ENCODE measurements around the gene NRXN3.

Gene NRXN3

DNA sequence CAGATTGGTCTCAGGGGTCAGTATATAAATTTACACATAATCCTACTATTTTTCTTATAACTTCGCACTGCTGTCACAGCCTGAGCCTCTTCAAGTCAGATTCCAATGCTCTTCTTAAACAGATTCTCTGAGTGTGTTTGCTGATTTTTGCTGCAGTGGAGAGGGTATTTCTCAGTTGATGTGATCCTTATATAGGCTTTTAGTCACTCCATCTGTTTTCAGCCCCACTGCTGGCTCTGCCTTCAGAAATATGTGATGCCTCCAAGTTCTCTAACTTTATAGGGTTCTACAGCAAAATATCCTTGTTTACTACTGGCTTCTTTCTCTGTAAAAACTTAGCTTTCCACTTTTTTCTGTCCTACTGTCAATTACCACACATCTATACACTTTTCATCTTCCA is 702.7 kb downstream of the NRXN3 start:
- DNase-seq: no peak

DNA sequence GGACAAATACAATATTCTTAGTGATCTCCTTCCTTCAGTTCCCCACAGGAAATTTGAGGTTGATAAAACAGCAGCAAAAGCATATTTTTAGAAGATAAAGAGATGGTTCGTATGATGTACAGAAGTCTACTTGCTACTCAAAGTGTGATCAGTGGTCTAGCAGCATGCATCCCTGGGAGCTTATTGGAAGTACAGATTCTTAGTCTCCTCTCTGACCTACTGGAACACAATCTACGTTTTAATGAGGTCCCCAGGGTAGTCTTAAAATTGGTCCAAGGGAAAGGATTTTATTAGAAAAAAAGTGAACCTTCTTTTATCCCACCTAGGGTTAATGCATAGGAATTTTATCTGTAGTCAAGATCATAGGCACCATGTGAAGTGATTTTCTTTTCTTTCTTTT is 703.4 kb downstream of the NRXN3 start:
- intact Hi-C loops (cut with DNase I): no loop called here
- DNase-seq: no peak

More for the DNA sequence above, 702.7 kb downstream of the NRXN3 start:
- intact Hi-C loops (cut with DNase I): no loop called here

DNA sequence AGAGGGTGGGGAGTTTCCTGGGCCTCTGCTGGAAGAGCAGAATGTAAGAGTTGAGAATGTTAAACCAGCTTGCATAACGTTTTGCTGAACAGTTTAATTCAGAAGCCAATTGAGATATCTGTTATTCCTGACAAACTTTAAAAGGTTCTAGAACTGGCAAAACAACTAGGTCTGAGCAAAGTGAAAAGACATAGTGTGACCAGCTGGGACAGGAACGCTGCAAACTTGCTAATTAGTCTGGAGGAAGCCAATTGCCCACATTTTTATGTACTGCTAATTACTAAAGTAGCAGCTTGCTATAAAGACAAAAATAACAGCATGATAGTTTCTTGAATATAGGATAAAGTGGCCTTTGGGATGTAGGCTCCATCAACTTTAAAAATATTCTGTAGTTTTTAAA is 704.9 kb downstream of the NRXN3 start:
- DNase-seq: no peak
- intact Hi-C loops (cut with DNase I): no loop called here

DNA sequence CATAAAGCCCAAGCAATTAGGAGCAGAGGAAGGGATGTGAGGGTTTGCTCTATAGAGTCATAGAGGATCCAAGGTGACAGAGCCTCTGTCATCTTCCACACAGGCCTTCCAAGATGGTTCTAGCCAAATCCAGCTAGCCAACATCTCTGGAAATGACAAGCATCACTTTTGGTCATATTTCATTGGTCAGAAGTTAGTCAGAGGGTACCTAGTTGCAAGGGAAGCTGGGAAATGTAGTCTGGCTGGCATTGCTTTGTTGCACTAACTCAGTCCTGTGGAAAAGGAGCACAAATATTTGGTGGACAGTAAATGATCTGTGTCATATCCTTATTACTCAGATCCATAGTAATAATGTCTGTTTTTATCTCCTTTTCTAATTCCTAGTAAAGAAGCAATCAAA is 715.7 kb downstream of the NRXN3 start:
- intact Hi-C loops (cut with DNase I): no loop called here
- no peak for DNase-seq

DNA sequence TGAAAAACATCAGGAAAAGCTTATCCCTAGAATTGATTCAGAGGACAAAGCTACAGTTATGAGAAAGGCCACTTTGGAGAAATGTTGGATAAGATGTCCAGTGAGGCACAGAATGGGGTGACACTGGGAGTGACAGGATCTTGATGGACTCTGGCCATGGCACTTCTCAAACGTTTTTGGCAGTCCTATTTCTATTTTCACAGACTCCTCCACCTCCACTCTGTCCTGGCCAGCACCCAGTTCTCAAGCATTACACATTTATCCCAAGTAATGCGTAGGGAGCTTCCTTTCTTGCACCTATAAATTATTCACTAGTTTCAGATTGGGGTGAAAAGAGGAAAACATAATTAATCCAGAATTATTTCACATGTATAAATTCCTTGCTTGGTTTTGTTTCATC is 727.3 kb downstream of the NRXN3 start:
- DNase-seq: no peak
- intact Hi-C loops (cut with DNase I): no loop called here

DNA sequence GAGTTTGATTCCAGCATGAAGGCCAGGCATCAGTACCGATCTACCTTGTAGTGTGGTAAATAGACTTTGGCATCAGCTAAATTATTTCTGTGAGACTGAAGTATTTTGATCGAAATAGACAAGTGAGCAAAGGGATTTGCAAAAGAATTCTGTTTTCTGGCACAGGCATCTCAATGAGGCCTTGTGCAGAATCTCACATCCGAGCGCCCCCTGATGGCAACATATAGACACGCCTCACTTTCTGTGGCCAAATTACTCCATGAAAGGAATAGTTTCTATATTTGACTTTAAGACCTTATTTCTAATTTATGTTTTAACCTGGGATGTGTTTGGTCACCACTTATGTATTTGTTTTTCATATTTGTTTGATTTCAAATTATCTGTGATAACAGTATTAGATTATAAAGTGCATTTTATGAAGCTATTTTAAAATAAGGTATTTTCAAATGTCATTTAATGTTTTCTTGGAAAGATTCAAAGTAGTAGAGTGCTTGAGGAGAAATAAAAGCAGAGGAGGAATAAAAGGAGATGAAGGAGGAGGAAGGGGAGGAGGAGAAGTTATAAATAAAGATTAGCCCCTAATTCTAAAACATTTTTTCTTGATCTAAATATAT is 731.9 kb downstream of the NRXN3 start:
- intact Hi-C loops (cut with DNase I): no loop called here
- DNase-seq: peak; percentile 62 to 92 (median 80)

DNA sequence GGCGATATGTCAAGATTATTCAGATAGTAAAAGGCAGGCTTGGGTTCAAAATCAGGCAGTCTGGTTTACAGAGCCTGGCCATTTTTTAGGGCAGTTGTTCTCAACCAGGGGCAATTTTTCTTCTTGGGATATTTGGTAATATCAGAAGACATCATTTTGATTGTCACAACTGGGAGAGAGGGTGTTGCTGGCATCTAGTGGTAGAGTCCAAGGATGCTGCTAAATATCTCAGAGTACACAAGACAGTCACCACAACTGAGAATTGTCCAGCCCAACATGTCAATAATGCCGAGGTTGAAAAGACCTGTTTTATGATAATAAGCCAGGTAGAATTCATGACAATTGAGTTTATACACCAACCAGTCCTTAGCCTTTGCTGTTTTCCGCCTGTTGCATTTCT is 733.9 kb downstream of the NRXN3 start:
- intact Hi-C loops (cut with DNase I): no loop called here
- peak in 1 of 42 donors; percentile 17 for DNase-seq

DNA sequence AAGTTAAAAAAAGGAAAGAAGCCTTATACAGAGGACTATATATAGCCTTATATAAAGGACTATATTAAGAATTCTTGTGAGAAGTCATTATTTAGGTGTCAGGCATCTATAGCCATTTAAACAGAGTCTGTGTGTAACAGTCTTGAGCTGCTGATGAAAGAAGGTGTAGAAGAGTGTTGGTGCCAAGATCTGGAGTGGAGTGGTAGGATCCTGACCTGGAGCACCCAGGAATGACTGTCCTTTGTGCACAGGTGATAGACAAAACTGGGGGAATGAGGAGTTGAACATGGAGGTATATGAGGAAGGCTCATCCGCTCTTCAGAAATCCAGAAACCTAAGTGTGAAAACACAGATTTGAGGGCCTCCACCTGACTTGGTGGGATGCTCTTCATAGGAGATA is 747.3 kb downstream of the NRXN3 start:
- no peak for DNase-seq
- intact Hi-C loops (cut with DNase I): no loop called here

DNA sequence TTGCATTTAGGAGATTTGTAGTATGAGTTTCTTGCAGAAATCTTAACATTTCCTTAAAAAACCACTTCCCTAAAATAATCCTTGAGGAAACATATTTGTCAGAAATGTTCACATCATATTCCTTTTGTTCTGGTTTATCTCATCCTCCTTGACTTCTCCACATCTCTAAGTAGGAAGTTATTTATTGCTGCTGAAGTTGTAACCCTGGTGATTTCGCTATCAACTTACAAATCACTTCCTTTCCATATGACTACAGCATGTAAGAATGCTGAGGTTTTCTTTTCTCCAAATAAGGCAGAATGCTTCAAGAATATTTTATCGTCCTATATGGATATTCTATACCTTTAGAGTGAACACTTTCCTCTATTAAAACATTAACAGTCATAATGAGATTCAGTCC is 751.7 kb downstream of the NRXN3 start:
- intact Hi-C loops (cut with DNase I): no loop called here
- DNase-seq: no peak

DNA sequence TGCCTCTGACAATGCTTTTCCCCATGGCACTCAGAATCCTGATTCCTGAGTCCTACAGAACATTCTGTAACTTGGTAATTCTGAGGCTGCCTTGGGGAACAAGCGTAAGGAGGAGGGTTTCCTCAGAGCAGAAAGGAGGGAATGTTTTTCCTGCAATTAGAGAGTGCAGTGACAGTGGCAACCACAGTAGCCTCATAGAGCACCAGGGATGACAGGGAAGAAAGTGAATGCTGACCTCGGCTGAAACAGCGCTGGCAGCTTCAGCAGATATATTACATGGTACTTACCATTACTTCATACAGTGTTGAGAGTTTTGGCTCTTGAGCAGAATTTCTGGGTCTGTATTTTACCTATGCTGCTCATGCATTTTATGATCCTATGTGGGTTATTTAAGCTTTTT is 757.1 kb downstream of the NRXN3 start:
- no peak for DNase-seq
- intact Hi-C loops (cut with DNase I): no loop called here

DNA sequence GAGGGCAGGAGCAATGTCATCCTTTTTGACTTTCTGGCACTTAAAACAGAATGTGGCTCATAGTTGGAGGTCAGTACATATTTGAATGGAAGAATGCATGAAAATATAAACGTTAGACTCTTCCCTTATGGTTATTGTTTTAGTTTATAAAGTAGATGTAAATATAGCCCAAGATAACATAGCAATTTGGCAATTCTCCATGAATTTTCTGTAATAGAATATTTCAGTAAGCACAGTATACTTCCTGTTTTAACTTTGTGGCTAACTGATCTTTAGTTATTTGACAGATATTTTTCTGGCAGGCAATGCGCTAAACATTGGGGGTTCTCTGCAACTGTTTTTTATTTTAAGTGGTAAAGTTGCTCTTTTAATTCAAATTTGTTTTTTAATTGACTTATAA is 763.0 kb downstream of the NRXN3 start:
- no peak for DNase-seq
- intact Hi-C loops (cut with DNase I): no loop called here

DNA sequence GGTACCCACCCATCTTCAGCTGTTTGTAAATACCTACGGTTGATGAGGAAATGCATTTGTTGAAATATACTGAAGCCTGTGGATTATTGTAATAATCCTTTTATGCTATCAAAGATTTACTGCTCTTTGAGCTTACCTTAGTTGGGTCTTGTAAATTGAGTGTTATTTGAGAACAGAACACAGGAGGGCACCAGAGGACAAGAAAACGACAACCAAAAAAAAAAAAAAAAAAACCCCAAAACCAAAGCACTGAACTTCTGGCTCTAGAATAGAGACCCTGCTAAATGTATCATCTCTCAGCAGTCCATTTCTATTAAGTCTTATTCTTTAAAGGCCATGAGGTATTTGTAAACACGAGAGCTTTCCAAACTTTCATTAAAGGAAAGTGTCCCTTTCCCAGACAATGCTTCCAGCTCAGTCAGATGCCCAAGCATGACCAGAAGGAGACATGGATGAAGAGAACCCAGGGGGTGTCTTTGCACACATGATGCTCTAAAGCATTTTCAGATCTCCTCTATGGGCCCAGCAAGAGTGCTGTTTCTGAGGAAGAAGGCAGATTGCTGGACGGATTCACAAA is 763.9 kb downstream of the NRXN3 start:
- intact Hi-C loops (cut with DNase I): no loop called here

DNA sequence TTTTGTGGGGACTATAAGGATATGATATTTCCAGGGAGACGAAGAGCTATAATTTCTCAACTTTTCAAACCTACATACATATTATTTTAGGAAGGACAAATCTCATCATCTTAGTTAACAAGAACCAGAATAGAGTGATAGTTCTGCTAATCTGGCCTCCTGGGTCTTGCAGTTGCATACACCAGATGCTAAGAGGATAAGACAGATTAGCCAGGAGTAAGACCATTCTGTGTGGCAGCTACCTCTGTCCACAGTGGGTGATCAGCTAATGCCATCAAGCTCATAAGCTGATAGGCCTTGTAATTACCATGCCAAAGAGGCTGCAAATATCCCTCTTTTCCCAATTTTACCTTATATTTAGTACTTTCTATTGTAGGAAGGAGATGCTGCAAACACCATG is 776.8 kb downstream of the NRXN3 start:
- intact Hi-C loops (cut with DNase I): no loop called here

More for the DNA sequence above, 763.9 kb downstream of the NRXN3 start:
- DNase-seq: peak in 2 of 42 donors; percentile 4 to 10

DNA sequence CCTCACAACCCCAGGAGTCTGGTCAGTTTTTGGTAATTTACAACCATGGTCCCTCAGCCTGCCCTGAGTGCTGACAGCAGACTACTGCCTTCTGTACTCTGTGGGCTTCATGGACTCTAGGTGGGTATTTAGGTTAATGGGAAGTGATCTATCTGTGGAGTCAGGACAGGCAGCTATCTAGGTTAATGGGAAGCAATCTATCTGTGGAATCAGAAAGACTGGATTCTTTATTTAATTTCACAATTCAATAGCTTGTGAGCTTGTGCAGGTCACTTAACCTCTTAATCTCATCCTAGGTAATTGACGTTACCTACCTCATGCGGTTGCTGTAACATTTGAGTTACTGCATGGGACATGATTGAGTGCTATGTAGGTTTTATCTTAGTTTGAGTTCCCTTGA is 777.5 kb downstream of the NRXN3 start:
- intact Hi-C loops (cut with DNase I): no loop called here
- no peak for DNase-seq

More for the DNA sequence above, 776.8 kb downstream of the NRXN3 start:
- no peak for DNase-seq

DNA sequence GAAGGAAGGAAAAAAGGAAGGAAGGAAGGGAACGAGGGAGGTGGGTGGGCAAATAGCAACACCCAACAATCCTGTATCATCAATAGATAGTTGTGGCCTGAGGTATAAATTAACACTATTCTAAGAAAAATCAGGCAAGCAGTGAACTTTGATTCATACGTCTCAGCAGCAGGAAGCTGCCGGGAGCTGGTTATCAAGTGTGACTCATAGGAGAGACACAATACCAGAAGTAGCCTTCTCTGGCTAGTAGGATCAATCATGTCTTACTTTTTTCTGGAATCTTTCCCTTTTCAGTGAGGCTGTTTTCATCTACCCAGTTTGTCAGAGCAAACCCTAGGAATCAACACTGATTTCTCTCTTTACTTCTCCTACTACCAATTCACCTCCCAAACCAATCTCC is 780.5 kb downstream of the NRXN3 start:
- intact Hi-C loops (cut with DNase I): no loop called here

DNA sequence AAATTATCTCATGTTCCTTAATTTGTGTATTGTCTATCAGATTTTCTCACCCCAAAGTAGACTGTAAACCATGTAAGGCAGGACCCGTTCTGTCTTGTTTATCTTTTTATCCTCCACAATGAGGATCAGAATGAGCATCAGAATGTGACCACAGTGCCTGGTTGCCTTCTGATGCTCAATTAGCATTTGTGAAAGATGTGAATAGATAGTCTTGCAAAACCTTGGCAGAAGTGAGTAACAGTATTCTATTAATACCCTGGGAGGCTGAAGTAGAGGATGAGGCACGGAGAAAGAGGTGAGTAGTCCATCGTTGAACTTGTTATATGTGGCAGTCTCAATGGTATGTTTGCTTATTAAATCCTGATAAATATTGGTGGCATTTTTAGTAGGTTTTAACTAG is 781.4 kb downstream of the NRXN3 start:
- DNase-seq: no peak
- intact Hi-C loops (cut with DNase I): no loop called here

More for the DNA sequence above, 780.5 kb downstream of the NRXN3 start:
- DNase-seq: no peak

DNA sequence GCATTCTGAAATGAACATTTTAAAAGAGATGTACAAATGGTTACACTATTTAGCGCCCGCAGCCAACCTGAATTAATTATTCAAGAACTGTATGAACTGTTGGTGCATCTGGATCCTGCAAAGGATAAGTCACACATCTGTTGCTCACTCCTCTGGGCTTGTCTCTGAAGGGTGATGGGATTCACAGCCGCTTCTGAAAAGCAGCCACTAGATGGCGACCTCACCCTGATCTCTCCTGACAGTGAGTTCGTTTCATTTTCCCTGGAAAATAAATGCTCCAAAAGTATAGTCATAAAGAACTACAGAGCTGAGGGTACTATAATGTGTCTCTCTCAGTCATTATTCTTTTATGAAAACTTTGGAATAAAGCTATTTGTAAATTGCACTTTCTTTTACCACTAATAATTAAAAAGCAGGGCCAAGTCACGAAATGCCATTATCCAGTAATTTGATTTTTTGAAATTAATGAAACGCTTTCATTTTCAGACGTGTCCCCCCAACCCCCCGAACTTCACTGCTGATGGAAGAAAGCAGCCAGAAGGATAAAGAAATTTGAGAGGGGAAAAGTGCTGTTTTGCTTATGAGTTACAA is 789.6 kb downstream of the NRXN3 start:
- DNase-seq: peak; percentile 70 to 94 (median 84)
- intact Hi-C loops (cut with DNase I): no loop called here

DNA sequence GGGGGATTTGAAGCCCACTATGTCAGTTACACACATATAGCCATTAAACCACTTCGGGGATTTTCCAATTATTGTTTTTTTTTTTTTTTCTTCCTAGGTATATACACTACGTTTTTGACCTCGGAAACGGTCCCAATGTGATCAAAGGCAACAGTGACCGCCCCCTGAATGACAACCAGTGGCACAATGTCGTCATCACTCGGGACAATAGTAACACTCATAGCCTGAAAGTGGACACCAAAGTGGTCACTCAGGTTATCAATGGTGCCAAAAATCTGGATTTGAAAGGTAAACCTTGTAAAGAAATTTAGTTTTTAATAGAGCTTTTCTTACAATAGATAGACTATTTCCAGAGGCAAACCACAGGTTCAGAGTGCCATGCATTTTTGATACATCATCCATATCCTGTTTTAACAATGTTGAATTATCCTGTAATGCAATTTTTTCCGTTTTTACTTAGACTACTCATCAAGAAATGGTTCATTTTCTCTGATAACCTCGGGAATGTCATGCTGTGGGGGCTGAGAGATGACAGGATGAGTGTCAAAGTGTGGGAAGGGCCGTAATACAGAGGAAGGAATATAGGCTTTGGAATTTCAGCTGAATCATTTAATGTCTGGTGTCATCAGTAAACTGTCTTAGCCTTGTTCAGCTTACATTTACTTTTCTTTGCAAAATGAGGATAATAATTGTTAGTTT is 797.1 kb downstream of the NRXN3 start:
- DNase-seq: peak in 5 of 42 donors; percentile 5 to 39 (median 11)
- intact Hi-C loops (cut with DNase I): no loop called here

DNA sequence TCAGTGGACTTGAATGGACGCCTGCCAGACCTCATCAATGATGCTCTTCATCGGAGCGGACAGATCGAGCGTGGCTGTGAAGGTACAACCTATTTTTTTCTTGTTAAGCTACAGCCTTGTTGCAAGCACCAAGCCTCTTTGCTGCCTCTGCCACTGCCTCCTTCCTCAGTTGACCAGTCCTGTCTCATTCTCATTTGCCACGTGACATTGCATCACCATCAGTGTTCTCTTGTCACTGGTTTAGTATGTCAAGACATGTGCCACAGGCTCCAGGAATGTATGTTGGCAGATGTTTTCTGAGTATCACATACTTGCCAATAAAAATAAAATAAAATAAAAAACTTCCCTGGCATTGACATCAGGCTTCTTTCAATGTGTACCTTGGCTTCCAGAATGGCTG is 798.1 kb downstream of the NRXN3 start:
- intact Hi-C loops (cut with DNase I): no loop called here

DNA sequence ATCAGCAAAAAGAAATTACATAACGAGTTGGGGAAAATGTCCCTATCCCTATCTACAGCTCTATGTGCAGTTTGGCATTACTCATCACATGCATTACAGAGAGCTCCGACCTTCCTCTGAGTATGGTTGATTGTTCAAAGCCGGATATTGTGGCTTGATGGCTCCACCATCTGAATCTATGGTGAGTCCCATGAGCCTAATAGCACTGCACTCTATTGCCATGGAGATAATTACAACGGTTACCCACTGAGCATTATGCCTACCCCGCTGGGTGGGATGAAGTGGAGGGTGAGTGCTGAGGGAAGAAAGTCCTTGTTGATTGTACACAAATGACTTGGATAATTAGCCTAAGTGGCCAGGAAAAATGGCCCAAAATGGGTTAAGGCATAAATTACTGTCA is 800.5 kb downstream of the NRXN3 start:
- DNase-seq: no peak
- intact Hi-C loops (cut with DNase I): no loop called here

More for the DNA sequence above, 798.1 kb downstream of the NRXN3 start:
- DNase-seq: no peak

Measured in head of caudate nucleus (tissue), 42 donors.